ENCODE measurements around the gene FBXL13. TPM values are rescaled to one million over a fixed set of nuclear protein-coding genes. Genes with fewer than 3 reads are reported as not detected.

The FBXL13 gene
- polyA plus RNA-seq, 1 donor from 2014 or later, result 0.57 TPM

- no peaks in the 10 kb centered on the region for H3F3A ChIP-seq (ENCODE audit: insufficient read depth, low read length, poor library complexity, severe bottlenecking)
- H3K9me2 ChIP-seq (ENCODE audit: insufficient read depth, low read length), result no peaks in the 10 kb centered on the region
- no peaks in the 10 kb centered on the region for H4K20me1 ChIP-seq (ENCODE audit: insufficient read depth)
- no peak overlapping the region for H3K4me2 ChIP-seq (ENCODE audit: low read length)
- no peak overlapping the region for H3K27ac ChIP-seq (ENCODE audit: low read length)
- H2AFZ ChIP-seq (ENCODE audit: low read depth, low read length), result no peak overlapping the region
- TF ChIP-seq RAD21 (conservative IDR thresholded peaks at IDR 0.05), result no peak
- TF ChIP-seq REST (IDR thresholded peaks at IDR 0.05; ENCODE audit: borderline replicate concordance), result no peak
- TF ChIP-seq EP300 (conservative IDR thresholded peaks at IDR 0.05; ENCODE audit: poor library complexity, severe bottlenecking), result no peak
- TF ChIP-seq SMC3 (conservative IDR thresholded peaks at IDR 0.05; ENCODE audit: poor library complexity), result no peak
- no peak for TF ChIP-seq EZH2 (IDR thresholded peaks at IDR 0.05; ENCODE audit: borderline replicate concordance, insufficient read depth, low read length, poor library complexity, severe bottlenecking)
- TF ChIP-seq CTCF (IDR thresholded peaks at IDR 0.05; ENCODE audit: poor library complexity, severe bottlenecking), result no peak
- TF ChIP-seq MXI1 (conservative IDR thresholded peaks at IDR 0.05; ENCODE audit: poor library complexity, severe bottlenecking), result no peak
- TF ChIP-seq TAF1 (IDR thresholded peaks at IDR 0.05; ENCODE audit: low read depth), result no peak
- TF ChIP-seq POLR2AphosphoS5 (IDR thresholded peaks at IDR 0.05), result no peak
- no peaks in the 10 kb centered on the region for H3K27me3 ChIP-seq (ENCODE audit: insufficient read depth, low read depth, low read length)
- H3K79me2 ChIP-seq (replicated peaks; ENCODE audit: insufficient read depth, low read length), result no peaks in the 10 kb centered on the region
- no peaks in the 10 kb centered on the region for H3K36me3 ChIP-seq (ENCODE audit: insufficient read depth, low read length)
- H3K4me3 ChIP-seq (ENCODE audit: low read length), result no peak overlapping the region
- no peaks in the 10 kb centered on the region for H3K9me3 ChIP-seq (ENCODE audit: low read length)
- no peak overlapping the region for H3K9ac ChIP-seq (ENCODE audit: low read length)
These were observed 201.0 kb downstream of the FBXL13 start for GRCh38 chr7:102873470-102874165.

GRCh38 chr7:102872460-102872859 is 202.1 kb downstream of the FBXL13 start:
- H3K27me3 ChIP-seq (ENCODE audit: insufficient read depth, low read depth, low read length), result no peaks in the 10 kb centered on the region
- no peaks in the 10 kb centered on the region for H3K79me2 ChIP-seq (replicated peaks; ENCODE audit: insufficient read depth, low read length)
- no peaks in the 10 kb centered on the region for H3K9me2 ChIP-seq (ENCODE audit: insufficient read depth, low read length)
- no peaks in the 10 kb centered on the region for H3K36me3 ChIP-seq (ENCODE audit: insufficient read depth, low read length)
- no peaks in the 10 kb centered on the region for H3K9me3 ChIP-seq (ENCODE audit: low read length)
- no peak overlapping the region for H3K4me2 ChIP-seq (ENCODE audit: low read length)
- H3K27ac ChIP-seq (ENCODE audit: low read length), result no peak overlapping the region
- no peak for TF ChIP-seq TAF1 (IDR thresholded peaks at IDR 0.05; ENCODE audit: low read depth)
- no peak for TF ChIP-seq EP300 (conservative IDR thresholded peaks at IDR 0.05; ENCODE audit: poor library complexity, severe bottlenecking)
- no peak for TF ChIP-seq POLR2AphosphoS5 (IDR thresholded peaks at IDR 0.05)
- TF ChIP-seq MXI1 (conservative IDR thresholded peaks at IDR 0.05; ENCODE audit: poor library complexity, severe bottlenecking), result no peak
- TF ChIP-seq REST (IDR thresholded peaks at IDR 0.05; ENCODE audit: borderline replicate concordance), result no peak
- no peak for TF ChIP-seq RAD21 (conservative IDR thresholded peaks at IDR 0.05)
- TF ChIP-seq SMC3 (conservative IDR thresholded peaks at IDR 0.05; ENCODE audit: poor library complexity), result no peak
- TF ChIP-seq CTCF (IDR thresholded peaks at IDR 0.05; ENCODE audit: poor library complexity, severe bottlenecking), result no peak
- TF ChIP-seq EZH2 (IDR thresholded peaks at IDR 0.05; ENCODE audit: borderline replicate concordance, insufficient read depth, low read length, poor library complexity, severe bottlenecking), result no peak
- H2AFZ ChIP-seq (ENCODE audit: low read depth, low read length), result no peak overlapping the region
- H3K4me3 ChIP-seq (ENCODE audit: low read length), result no peak overlapping the region
- no peaks in the 10 kb centered on the region for H3F3A ChIP-seq (ENCODE audit: insufficient read depth, low read length, poor library complexity, severe bottlenecking)
- no peaks in the 10 kb centered on the region for H4K20me1 ChIP-seq (ENCODE audit: insufficient read depth)
- H3K9ac ChIP-seq (ENCODE audit: low read length), result no peak overlapping the region

All from neural cell (in vitro differentiated cells).